Cerebellar nuclear complex (tissue), 1 donor: Measurements from ENCODE around the gene LAMA5.

Experiments
- DNase-seq, 2 experiments: peaks; one replicate each; lab custom pipeline; 2025; lab: John Stamatoyannopoulos, UW

LAMA5 gene

DNA sequence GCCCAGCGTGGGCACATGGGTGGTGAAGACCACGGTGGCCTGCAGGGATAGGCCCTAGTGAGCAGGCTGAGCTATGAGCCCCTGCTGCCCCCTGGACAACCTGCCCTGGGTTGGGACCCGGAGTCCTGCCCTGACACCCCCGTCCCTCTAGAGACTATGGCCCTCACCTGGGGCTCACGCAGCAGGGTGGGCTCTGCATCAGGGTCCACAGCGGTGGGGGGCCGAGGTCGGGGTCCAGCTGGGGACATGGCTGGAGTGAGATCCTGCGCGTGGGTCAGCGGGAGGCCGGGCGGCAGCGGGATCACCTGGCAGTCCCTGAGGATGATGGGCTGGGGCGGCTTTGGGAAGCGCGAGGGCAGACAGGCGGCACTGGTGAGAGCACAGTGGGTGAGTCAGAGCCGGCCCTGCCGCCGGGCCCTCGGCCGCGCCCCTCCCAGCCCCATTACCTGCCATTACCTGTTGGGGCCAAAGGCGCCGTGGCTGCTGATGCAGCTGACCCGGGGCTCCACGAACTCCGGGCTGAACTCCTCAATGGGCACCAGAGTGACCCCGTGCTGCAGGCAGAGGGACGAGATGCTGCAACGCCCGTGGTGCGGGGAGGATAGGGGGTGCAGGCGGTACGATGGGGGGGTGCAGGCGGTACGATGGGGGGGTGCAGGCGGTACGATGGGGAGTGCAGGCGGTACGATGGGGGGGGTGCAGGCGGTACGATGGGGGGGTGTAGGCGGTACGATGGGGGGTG is 36.4 kb downstream of the LAMA5 start:
- no peak for DNase-seq

GRCh38 chr20:62329389-62330377 is 37.4 kb downstream of the LAMA5 start:
- DNase-seq: no peak

- DNase-seq: no peak
These were observed 38.3 kb downstream of the LAMA5 start for GRCh38 chr20:62328684-62329388.

- DNase-seq: no peak
These were observed 39.2 kb downstream of the LAMA5 start for GRCh38 chr20:62327726-62328495.

DNA sequence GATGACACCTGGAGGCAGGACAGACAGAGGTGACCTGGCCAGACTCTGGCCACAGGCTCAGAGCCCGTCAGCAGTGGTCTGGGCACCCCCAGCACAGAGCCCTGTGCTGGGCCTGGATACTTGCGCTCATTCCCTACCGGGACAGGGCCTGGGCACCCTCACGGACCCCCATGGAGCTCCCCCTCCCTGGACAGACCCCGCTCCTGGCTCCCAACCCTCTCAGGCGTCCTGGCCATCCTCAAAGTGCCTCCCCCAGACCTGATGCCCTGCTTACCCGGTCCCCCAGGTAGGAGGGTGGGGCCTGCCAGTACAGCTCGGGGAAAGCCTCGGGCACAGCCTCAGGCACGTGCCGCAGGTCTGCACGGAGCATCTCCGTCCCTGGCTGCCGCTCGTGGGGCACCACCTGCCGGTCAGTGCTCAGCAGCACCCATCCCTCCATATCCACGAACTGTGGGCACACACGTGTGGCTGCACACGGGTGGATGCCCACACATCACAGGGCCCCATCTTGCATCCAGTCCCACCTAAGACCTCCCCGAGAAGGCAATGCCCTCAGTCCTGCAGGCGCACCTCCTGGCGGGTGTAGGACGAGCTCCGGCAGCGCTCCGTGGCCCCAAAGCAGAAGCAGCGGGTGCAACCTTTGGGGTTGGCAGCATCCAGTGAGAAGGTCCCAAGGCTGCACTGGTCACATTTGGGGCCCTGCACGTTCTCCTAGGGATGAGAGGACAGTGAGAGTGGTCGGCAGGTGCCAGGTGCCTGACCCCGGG is 40.0 kb downstream of the LAMA5 start:
- DNase-seq: no peak

DNA sequence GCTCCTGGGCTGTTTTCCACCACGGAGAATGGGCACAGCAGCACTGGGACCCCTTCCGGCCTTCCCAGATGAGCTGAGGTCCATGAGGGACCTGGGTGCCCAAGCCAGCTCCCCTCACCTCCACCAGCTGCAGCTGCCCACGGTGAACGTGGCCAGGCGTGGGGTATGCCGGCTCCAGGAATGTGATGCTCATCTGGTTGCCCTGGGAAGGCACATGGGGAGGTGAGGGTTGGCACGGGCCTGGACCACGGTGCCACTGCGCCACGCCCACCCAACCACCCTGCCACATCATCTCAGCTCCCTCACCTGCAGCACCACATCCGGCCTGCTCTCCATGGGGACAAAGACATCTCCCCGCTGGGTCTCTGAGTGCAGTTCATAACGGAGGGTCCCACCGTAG is 40.6 kb downstream of the LAMA5 start:
- no peak for DNase-seq

GRCh38 chr20:62325172-62325905 is 41.8 kb downstream of the LAMA5 start:
- no peak for DNase-seq

DNA sequence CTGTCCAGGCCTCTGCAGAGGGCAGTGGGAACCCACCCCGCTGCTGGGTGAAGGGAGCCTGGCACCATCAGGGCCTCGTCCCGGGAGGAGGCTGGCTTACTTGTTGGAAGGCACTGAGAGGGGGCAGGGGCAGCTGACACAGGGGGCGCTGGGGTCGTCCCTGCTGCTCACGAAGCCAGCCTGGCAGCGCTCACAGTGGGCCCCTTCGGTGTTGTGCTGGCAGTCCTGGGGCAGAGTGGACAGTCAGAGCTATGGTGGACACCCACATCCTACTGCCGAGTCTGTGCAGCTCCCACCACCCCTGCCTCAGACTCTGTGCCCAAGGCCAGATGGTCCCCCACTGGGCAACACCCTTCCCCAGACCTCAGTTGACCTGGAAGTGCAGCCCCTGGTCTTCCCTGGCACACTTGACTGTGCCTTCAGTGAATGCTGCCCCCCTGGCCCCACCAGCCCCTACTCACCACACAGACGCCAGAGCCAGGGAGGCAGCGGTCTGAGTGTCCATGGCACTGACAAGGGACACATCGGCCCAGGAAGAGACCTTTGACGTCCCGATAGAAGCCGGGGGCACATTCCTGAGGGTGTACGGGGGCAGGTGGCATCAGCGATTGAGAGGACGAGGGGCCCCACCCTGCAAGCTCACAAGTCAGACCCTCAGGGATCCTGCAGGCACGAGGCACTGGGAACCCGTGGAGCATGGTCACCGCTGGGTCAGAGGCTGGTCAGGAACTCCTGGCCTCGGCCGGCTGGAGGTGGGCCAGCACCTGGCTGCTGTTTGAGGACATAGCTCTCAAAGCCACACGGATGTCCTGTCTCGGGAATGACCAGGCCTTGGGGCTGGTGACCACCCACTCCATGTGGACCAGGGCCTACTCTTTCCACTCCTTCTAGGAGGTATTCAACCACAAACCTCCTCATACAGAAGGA is 42.9 kb downstream of the LAMA5 start:
- no peak for DNase-seq

- no peak for DNase-seq
These were observed 43.7 kb downstream of the LAMA5 start for GRCh38 chr20:62323146-62323979.

GRCh38 chr20:62322492-62323041 is 44.5 kb downstream of the LAMA5 start:
- no peak for DNase-seq

DNA sequence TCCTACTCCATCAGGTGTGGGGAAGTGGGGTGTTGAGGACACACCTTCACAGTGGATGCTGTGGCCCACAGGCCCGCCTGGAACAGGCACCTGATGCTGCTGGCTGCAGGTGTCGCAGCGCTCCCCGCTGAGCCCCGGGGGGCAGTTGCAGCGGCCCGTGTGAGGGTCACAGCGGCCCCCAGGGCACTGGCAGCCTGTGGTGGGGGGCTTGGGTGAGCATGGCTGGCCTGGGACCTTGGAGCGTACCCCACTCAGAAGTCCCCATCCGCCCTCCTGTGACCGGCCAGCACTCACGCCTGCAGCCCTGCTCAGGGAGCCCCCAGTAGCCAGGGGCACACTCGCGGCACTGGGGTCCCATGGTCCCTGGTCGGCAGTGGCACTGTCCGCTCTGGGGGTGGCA is 45.1 kb downstream of the LAMA5 start:
- no peak for DNase-seq

DNA sequence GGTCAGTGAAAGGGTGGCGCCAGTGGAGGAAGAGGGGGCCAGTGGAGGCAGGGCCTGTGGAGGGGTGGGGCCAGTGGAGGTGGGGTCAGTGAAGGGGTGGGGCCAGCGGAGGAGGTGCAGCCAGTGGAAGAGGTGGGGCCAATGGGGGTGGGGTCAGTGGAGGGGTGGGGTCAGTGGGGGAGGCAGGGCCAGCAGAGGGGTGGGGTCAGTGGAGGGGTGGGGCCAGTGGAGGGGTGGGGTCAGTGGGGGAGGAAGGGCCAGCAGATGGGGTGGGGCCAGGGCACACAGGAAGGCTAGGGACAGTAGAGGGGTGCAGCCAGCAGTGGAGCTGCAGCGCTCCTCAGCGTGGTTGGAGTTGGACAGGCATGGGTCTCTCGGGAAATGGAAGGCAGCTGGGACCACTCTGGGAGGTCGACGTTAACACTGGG is 45.6 kb downstream of the LAMA5 start:
- no peak for DNase-seq

DNA sequence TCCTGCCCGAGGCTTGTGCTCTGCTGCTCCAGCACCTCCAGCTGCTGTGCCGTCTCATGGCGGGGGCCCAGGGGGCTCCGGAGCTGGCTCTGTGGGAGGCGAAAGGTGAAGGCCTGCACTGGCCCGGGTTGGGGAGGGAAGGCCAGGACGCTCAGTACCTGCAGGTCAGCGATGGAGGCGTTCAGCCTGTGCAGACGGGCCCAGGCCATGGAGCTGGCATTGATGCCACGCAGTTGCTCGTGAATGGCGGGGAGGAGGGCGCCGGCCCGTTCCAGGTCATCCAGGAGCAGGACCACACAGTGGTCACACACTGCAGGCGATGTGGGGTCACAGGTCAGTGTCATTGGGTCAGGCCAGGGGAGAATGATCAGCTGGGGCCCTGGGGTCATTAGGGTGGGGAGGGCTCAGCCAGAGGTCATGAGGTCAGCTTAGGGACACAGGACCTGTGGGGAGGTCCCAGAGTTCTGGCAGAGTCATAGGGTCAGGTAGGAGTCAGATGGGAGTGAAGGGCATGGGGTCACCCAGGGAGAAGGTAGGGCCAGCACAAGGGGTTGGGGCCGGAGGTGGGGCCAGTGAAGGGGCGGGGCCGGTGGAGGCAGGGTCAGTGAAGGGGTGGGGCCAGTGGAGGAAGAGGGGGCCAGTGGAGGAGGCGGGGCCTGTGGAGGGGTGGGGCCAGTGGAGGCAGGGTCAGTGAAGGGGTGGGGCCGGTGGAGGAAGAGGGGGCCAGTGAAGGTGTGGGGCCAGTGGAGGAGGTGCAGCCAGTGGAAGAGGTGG is 46.3 kb downstream of the LAMA5 start:
- DNase-seq: no peak

DNA sequence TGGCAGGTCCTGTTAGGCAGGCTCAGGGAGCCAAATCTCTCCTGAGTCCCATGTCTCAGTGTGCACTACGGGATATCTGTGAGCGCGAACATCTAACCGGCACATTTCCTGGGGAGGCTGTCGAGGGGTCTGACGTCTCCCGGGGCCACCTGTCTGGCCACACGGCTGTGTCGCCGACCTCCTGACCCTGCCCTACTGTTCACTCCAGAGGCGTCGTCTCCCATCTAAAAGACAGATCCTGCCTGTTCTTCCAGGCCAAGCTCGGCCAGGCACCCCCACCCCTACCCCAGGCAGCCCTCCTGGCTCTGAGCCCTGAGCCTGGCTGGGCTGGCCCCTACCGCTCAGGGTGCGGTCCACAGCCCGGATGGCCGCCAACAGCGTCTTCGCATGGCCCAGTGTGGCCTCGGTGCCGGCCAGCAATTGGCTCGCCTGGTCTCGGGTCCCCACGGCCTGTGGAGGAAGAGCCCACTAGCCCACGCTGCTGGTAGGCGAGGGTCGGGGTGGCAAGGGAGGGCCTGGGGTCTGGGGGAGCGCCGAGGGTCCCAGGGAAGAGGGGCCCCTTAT is 47.7 kb downstream of the LAMA5 start:
- DNase-seq: no peak

DNA sequence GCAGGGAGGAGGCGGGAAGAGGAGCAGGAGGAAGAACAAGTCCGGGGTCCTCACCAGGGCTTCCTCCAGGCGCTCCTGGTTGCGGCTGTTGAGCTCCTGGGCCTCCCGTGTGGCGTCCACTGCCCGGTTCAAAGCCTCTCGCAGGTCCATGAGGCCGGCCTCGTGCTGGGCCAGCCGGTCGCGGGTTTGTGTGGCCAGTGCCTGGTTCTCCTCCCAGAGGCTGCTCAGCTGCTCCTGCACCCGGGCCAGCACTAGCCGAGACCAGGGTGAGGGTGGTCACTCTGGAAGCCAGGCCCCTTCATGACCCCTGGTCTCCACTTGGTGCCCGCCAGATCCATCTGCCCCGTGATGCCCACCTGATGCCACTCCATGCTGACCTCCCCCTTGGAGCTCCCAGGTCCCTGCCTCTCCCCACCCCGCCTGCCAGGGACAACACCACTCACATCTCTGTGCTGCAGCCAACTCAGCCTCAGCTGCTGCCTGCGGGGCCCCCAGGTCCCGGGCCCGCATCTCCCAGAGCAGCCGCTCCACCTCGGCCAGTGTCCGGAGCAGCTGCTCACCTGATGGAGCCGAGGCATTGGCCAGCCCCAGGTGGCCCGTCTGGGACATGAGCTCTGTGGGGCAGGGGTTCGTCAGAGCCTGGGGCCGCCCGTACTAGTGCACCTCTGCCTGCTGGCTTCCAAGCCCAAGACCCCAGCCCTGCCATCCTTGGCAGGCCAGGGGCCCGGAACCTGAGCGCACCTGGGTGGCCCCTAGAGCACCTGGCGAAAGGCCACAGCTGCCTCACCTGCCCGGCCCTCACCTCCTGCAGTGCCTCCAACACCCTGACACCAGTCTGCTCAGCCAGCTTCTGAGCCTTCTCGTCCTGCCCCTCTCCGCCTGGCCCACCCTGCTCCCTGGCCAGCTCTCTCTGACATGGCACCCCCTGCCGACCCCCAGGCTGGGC is 48.4 kb downstream of the LAMA5 start:
- no peak for DNase-seq
